BE2C (cell line): ENCODE data around the gene NKTR.

Source experiments
- DNase-seq: peaks from one replicate; pipeline ENCODE4 v3.0.0-alpha.2; 2020
- H3K27me3 ChIP-seq: fragments of 250-450 bp; sonication (Bioruptor Pico); 2 replicates; pipeline ENCODE4 v1.5.1; 2020; ENCODE audit warnings: mild to moderate bottlenecking
- H3K36me3 ChIP-seq: fragments of 250-450 bp; sonication (Bioruptor Pico); 2 replicates; pipeline ENCODE4 v1.5.1; 2020; ENCODE audit warnings: mild to moderate bottlenecking
- H3K4me1 ChIP-seq: fragments of 250-450 bp; sonication (Bioruptor Pico); 2 replicates; pipeline ENCODE4 v1.5.1; 2020
- H3K4me3 ChIP-seq: 2 replicates; pipeline ENCODE4 v1.5.1; 2011; ENCODE audit warnings: low read depth, low read length
- H3K9me3 ChIP-seq: fragments of 250-450 bp; sonication (Bioruptor Pico); 2 replicates; pipeline ENCODE4 v1.5.1; 2020
- TF ChIP-seq, protein P1 (sequence below): IDR thresholded peaks from 2 replicates; pipeline ENCODE4 v1.5.1; 2012; ENCODE audit warnings: mild to moderate bottlenecking, low read depth, low read length

NKTR gene

DNA sequence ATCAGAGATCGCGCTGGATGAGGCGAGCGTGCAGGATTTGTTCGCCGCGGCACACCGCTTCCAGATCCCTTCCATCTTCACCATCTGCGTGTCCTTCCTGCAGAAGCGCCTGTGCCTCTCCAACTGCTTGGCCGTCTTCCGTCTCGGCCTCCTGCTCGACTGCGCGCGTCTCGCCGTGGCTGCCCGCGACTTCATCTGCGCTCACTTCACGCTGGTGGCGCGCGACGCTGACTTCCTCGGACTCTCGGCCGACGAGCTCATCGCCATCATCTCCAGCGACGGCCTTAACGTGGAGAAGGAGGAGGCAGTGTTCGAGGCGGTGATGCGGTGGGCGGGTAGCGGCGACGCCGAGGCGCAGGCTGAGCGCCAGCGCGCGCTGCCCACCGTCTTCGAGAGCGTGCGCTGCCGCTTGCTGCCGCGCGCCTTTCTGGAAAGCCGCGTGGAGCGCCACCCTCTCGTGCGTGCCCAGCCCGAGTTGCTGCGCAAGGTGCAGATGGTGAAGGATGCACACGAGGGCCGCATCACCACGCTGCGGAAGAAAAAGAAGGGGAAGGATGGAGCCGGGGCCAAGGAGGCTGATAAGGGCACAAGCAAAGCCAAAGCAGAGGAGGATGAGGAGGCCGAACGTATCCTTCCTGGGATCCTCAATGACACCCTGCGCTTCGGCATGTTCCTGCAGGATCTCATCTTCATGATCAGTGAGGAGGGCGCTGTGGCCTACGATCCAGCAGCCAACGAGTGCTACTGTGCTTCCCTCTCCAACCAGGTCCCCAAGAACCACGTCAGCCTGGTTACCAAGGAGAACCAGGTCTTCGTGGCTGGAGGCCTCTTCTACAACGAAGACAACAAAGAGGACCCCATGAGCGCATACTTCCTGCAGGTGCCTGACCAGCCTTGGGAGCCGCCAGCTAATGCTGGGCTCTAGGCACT, 85.7 kb downstream of the NKTR start:
- no peak for DNase-seq
- no peaks in the 10 kb centered on the region for H3K9me3 ChIP-seq
- no peaks in the 10 kb centered on the region for H3K36me3 ChIP-seq
- TF ChIP-seq, protein P1, sequence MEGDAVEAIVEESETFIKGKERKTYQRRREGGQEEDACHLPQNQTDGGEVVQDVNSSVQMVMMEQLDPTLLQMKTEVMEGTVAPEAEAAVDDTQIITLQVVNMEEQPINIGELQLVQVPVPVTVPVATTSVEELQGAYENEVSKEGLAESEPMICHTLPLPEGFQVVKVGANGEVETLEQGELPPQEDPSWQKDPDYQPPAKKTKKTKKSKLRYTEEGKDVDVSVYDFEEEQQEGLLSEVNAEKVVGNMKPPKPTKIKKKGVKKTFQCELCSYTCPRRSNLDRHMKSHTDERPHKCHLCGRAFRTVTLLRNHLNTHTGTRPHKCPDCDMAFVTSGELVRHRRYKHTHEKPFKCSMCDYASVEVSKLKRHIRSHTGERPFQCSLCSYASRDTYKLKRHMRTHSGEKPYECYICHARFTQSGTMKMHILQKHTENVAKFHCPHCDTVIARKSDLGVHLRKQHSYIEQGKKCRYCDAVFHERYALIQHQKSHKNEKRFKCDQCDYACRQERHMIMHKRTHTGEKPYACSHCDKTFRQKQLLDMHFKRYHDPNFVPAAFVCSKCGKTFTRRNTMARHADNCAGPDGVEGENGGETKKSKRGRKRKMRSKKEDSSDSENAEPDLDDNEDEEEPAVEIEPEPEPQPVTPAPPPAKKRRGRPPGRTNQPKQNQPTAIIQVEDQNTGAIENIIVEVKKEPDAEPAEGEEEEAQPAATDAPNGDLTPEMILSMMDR: no peak
- H3K4me3 ChIP-seq: no peak overlapping the region
- no peaks in the 10 kb centered on the region for H3K27me3 ChIP-seq
- no peaks in the 10 kb centered on the region for H3K4me1 ChIP-seq

DNA sequence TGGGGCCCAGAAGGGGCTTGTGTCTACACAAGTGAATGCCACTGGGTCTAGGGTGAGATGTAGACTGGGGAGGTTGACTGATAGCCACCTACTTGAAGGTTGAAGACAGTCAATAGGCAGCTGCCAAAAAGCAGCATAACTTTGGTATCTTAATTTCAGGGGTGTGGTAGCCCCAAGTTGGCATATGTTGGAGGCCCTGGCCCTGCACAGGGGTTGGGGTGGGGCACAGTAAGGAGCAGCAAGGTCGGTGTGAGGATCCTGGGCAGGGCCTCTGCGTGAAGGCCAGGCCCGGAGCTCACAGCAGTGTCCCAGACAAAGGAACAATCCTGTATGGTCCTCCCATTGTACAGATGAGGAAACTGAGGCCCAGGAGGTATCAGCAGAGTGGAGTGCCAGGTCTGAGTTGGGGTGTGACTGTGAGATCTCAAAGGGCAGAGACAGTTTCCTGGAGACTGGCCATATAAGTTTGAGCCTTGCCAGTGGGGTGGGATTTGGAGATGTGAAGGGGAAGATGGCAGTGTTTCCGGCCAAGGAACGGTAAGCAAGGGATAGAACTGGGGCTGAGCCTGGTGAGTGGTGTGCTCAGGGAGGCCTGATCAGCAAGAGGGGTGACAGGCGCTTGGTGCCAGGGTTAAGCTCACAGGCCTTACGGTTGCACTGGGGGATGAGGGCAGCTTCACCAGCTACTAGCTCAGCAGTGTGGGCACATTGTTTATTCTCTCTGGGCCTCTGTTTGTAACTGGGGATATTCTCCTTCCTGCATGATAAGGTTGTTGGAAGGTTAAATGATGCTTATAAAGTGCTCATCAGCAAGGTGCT, 86.6 kb downstream of the NKTR start:
- no peaks in the 10 kb centered on the region for H3K9me3 ChIP-seq
- no peak for DNase-seq

DNA sequence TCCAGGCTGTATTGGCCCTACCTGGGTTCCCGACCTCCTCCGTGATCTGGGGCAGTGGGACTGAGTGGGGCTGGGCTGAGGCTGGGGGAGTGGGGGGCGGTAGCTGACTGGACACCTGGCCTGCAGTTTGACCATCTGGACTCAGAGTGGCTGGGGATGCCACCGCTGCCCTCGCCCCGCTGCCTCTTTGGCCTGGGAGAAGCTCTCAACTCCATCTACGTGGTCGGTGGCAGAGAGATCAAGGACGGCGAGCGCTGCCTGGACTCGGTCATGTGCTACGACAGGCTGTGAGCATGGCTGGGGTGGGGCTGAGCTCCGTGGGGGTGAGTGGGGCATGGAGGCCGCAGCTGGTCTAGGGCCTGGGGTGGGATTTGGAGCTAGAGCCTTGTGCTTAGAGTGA, 87.5 kb downstream of the NKTR start:
- Histone ChIP-seq H3K4me1 (no peaks in the 10 kb centered on the region), H3K9me3 (no peaks in the 10 kb centered on the region), H3K27me3 (no peaks in the 10 kb centered on the region), H3K4me3 (no peak overlapping the region), H3K36me3 (no peaks in the 10 kb centered on the region)
- no peak for DNase-seq
- TF ChIP-seq, protein P1: no peak

More for the DNA sequence above, 86.6 kb downstream of the NKTR start:
- H3K4me1 ChIP-seq: no peaks in the 10 kb centered on the region
- TF ChIP-seq, protein P1: no peak
- H3K36me3 ChIP-seq: no peaks in the 10 kb centered on the region
- no peak overlapping the region for H3K4me3 ChIP-seq
- H3K27me3 ChIP-seq: no peaks in the 10 kb centered on the region

DNA sequence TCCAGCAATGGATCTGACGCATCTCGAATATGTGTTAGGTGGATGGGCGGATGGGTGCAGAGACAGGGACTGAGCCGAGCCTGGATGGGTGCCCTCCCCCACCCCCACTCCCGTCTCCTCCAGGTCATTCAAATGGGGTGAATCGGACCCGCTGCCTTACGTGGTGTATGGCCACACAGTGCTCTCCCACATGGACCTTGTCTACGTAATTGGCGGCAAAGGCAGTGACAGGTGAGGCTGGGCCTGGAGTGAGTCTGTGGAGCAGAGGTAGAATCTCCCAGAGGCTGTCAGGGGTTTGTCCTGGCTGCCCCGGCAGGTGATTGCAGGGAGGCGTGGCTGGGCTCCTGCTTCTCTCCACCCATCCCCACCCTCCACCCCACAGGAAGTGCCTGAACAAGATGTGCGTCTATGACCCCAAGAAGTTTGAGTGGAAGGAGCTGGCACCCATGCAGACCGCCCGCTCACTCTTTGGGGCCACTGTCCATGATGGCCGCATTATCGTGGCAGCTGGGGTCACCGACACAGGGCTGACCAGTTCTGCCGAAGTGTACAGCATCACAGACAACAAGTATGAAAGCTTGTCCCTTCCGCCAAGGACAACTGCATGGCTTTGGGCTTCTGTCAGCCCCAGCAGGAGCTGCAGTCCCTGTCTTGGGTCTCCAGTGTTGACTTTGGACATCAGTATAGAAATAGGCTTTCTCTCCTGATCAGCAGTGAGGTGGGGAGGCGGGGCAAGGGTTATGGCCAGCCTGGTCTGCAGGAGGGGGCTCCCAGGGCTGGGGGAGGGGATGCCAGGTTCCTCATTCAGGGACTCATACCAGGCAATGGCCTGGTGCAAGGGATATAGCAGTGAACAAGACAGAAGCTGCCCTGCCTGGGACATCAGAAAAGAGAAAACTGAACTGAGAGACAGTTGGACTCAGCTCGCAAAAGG, 88.3 kb downstream of the NKTR start:
- no peaks in the 10 kb centered on the region for H3K4me1 ChIP-seq
- H3K27me3 ChIP-seq: no peaks in the 10 kb centered on the region
- H3K36me3 ChIP-seq: no peaks in the 10 kb centered on the region
- TF ChIP-seq, protein P1: no peak
- H3K4me3 ChIP-seq: no peak overlapping the region
- DNase-seq: no peak
- H3K9me3 ChIP-seq: no peaks in the 10 kb centered on the region

DNA sequence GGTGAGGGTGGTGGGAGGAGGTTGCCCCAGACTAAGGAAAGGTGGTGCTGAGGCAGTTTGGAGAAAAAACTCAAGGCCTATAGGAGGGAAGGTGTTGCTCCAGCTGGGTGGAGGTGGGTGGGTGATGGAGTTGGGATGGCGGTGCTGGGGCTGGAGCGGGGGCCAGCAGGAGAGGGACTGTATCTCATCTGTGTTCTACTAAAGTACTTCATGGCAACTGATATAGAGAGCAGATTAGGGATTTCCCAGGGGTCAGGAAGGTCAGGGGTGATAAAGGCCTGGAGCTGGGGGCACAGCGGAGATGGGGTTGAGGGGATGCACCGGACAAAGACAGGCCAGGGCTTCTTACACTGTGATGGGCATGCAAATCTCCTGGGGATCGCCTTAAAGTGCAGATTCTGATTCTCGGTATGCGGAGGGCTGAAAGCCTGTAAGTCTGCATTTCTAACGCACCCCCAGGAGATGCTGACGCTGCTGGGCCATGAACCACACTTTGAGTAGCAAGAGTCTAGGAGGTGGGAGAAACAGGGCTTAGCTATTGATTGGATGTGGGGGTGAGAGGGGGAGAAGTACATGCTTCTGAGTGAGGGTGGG, 89.0 kb downstream of the NKTR start:
- DNase-seq: no peak
- Histone ChIP-seq H3K36me3 (no peaks in the 10 kb centered on the region), H3K9me3 (no peaks in the 10 kb centered on the region), H3K27me3 (no peaks in the 10 kb centered on the region), H3K4me1 (no peaks in the 10 kb centered on the region), H3K4me3 (no peak overlapping the region)
- TF ChIP-seq, protein P1: no peak
